Testis (tissue), 3 donors: ENCODE data around the gene LMF2. TPM values are rescaled to one million over a fixed set of nuclear protein-coding genes. Genes with fewer than 3 reads are reported as not detected.
A peak's percentile ranks its signal among the peaks of the same experiment; 100 is the strongest.

Experiments
- DNase-seq: peaks from one replicate; pipeline ENCODE4 v3.0.0-alpha.2; 2019
- H3K27ac ChIP-seq, 2 donors: fragments of 200-600 bp; sonication (generic); one replicate each; pipeline ENCODE4 v1.5.1; 2019
- H3K27me3 ChIP-seq: fragments of 200-600 bp; sonication (generic); one replicate; pipeline ENCODE4 v1.5.1; 2019
- H3K36me3 ChIP-seq: fragments of 200-600 bp; sonication (generic); one replicate; pipeline ENCODE4 v1.5.1; 2017; ENCODE audit warnings: low read depth; ENCODE audit errors: missing control alignments
- H3K4me1 ChIP-seq: fragments of 200-600 bp; sonication (generic); one replicate; pipeline ENCODE4 v1.5.1; 2019
- H3K4me3 ChIP-seq, 2 donors: fragments of 200-600 bp; sonication (generic); one replicate each; pipeline ENCODE4 v1.5.1; 2017 to 2019
- H3K9me3 ChIP-seq: fragments of 200-600 bp; sonication (generic); one replicate; pipeline ENCODE4 v1.5.1; 2017
- POLR2A ChIP-seq: fragments of 450-650 bp; IDR thresholded peaks from one replicate; pipeline ENCODE4 v1.6.1; 2017; ENCODE audit warnings: antibody characterized with exemption, mild to moderate bottlenecking, moderate library complexity
- WGBS, 2 donors: methylation state at CpG; one replicate each; pipeline ENCODE4 v1.1.5; 2018; 5-methylcytosine and 5-hydroxymethylcytosine counted together
- intact Hi-C: fragments of 100-400 bp; cut with DNase I; formaldehyde crosslinking; loops from one replicate; pipeline ENCODE4 v1.15.1; 2023; ENCODE audit warnings: low total_unique reads
- polyA plus RNA-seq: library from polyadenylated mRNA; stranded (reverse); fragments of 350-450 nt; fragmentation: Illumina TruSeq; extraction: RNeasy Lipid Tissue Mini Kit (QIAGEN cat#74804); gene quantifications from one replicate; pipeline ENCODE4 v1.2.3, GENCODE V29; 2014; ENCODE audit warnings: low read depth, low replicate concordance; ENCODE audit not compliant: insufficient read depth
- total RNA-seq, 2 donors: library from RNA; depleted of rRNA; stranded (reverse); fragments of >200 nt; gene quantifications; one replicate each; pipeline ENCODE4 v1.2.3, GENCODE V29; 2016
- TF ChIP-seq, protein P1 (sequence below), 3 experiments: fragments of 450-650 bp in 2 of 3; fragments of 200-600 bp in 1 of 3; sonication (generic) in 1 of 3; IDR thresholded peaks; one replicate each; pipeline ENCODE4 v1.5.1; 2016 to 2019; ENCODE audit warnings: antibody characterized with exemption in 3 of 3, mild to moderate bottlenecking in 2 of 3, moderate library complexity in 1 of 3

LMF2 gene
- total and polyA plus RNA-seq, 3 donors from 2014 or later, result 59.7 to 109 (median 95.4) TPM

DNA sequence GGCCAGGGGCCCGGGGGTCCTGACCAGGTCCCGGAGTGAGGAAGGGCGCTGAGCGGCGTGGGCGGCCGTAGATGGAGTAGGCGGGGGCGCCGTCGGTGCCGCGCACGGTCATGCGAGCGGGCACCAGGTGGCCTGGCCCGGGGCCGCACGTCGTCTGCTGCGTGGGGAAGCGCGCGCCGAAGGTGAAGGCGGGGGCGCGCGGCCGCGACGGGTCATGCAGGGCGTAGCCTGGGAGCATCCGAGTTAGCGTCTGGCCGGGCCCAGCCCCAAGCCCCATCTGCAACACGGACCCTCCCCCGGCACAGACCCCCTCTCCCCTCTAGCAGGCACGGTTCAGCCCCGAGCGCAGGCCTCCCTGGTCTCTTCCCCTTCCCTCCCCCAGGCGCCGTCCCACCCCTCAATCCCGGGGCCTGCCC lies 24.1 kb upstream of the LMF2 start:
- TF ChIP-seq, protein P1, sequence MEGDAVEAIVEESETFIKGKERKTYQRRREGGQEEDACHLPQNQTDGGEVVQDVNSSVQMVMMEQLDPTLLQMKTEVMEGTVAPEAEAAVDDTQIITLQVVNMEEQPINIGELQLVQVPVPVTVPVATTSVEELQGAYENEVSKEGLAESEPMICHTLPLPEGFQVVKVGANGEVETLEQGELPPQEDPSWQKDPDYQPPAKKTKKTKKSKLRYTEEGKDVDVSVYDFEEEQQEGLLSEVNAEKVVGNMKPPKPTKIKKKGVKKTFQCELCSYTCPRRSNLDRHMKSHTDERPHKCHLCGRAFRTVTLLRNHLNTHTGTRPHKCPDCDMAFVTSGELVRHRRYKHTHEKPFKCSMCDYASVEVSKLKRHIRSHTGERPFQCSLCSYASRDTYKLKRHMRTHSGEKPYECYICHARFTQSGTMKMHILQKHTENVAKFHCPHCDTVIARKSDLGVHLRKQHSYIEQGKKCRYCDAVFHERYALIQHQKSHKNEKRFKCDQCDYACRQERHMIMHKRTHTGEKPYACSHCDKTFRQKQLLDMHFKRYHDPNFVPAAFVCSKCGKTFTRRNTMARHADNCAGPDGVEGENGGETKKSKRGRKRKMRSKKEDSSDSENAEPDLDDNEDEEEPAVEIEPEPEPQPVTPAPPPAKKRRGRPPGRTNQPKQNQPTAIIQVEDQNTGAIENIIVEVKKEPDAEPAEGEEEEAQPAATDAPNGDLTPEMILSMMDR (IDR thresholded peaks at IDR 0.05), result no peak
- no peak for TF ChIP-seq POLR2A
- intact Hi-C loops, result no loop called here
- DNase-seq, result no peak
- H3K4me1 ChIP-seq, result peaks cover 18% of the 10 kb centered on the region
- H3K27me3 ChIP-seq, result no peaks in the 10 kb centered on the region
- peak overlapping the region; percentile 42 to 56 for H3K4me3 ChIP-seq
- no peaks in the 10 kb centered on the region for H3K9me3 ChIP-seq
- 0 to 2% methylated on average over 2 to 39 of the region's 44 CpGs for WGBS, 2 donors
- H3K36me3 ChIP-seq, result no peaks in the 10 kb centered on the region
- peak overlapping the region; percentile 49 to 64 for H3K27ac ChIP-seq

DNA sequence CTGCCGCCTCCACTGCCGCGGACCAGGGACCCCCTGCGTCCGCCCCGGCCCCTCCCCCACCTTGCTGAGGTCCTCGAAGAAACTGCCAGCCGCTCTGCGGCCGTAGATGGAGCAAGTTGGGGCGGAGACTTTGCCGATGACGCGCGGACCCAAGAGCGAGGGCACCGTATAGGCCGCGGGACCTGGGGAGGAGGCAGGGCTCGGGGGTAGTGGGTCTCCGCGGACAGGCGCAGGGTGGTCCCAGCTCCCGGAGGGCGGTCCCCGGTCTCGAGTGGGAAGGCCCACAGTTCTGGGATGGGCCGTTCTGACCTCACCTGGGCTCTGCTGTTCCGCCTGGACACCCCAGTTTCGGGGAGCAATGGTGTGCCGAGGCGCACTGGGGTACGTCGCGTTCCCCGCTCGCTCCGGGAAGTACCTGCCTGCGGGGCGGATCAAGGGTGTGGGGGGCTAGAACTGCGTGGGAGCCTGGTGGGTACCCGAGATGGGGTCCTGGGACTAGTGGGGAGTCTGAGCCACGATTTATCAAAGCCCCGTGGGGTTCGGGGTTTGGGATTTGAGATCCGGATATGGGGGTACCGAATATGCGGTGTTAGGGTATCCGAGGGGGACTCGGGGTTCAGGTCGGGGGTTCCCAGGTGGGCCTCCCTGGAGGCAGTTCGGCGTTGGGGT lies 23.5 kb upstream of the LMF2 start:
- H3K4me1 ChIP-seq, result peaks cover 21% of the 10 kb centered on the region
- intact Hi-C loops, result no loop called here

DNA sequence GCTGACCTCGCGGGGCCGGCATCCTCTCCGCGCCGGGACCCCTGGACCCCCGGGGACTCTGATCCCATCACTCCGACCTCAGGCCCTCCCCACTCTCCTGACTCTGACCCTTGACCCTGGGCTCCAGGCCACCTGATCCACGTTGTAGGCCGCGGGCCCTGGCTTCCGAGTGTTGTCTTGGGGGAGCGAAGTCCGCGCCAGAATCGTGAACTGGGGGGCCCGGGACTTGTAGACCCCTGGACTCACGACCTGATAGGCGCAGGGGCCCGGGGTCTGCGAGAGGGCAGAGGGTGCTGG lies 23.0 kb upstream of the LMF2 start:
- intact Hi-C loops, result no loop called here
- H3K36me3 ChIP-seq, result no peaks in the 10 kb centered on the region
- WGBS, 2 donors, result 2% methylated on average over 21 of the region's 21 CpGs; no CpG with 5 or more reads in 1 of the 2 donors
- DNase-seq, result no peak
- H3K9me3 ChIP-seq, result no peaks in the 10 kb centered on the region
- H3K27me3 ChIP-seq, result no peaks in the 10 kb centered on the region
- H3K4me1 ChIP-seq, result peaks cover 21% of the 10 kb centered on the region
- peak overlapping the region; percentile 49 to 64 for H3K27ac ChIP-seq
- TF ChIP-seq, protein P1 (IDR thresholded peaks at IDR 0.05), result no peak
- no peak for TF ChIP-seq POLR2A
- peak overlapping the region; percentile 42 to 56 for H3K4me3 ChIP-seq

More for the DNA sequence above, 23.5 kb upstream of the LMF2 start:
- WGBS, 2 donors, result 5 to 8% methylated on average over 2 to 50 of the region's 53 CpGs
- H3K4me3 ChIP-seq, result peak overlapping the region; percentile 42 to 56
- H3K27me3 ChIP-seq, result no peaks in the 10 kb centered on the region
- peak overlapping the region; percentile 49 to 64 for H3K27ac ChIP-seq
- TF ChIP-seq POLR2A, result no peak
- TF ChIP-seq, protein P1 (IDR thresholded peaks at IDR 0.05), result no peak
- peak; percentile 71 for DNase-seq
- H3K9me3 ChIP-seq, result no peaks in the 10 kb centered on the region
- H3K36me3 ChIP-seq, result no peaks in the 10 kb centered on the region

DNA sequence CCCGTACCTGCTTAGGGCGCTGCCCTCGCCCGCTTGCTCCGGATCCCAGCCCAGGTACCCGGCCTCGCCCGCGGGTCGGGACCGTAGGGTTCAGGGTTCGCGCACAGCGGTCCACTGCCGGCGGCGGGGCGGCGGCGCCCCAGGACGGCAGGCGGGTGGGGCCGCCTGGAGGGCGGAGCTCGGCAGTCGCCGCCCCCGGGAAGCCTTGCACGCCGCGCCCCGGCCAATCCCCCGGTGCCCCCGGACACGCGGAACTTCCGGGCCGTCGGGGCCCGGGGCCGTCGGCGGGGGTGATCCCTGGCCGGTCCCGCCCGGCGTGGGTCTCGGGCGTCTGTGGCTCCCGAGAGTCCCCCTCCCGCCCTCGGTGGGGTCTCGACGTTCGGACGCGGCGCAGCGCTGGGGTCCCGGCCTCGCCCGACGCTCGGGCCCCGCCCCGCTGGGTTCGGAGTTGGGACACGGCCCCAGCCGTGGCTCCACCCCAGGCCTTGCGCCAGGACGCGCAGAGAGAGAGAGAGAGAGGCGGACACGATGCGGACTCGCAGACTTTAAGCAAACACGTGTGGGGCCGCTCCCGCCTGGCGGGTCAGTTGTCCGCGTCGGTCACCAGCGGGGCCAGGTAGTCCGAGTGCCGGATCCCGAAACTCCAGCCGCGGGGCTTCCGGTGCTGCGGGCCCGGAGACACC lies 22.5 kb upstream of the LMF2 start, which contains the start of gene TYMP:
Gene TYMP, minus strand, starts transcription at position 116 of the 683 bp plus-strand sequence. CDS start 303 bp downstream, outside the sequence.
- 0 to 1% methylated on average over 2 to 75 of the region's 92 CpGs for WGBS, 2 donors
- Histone ChIP-seq H3K27ac (peak within 1 kb of the TSS; percentile 49 to 64), H3K36me3 (no peaks in the 10 kb centered on the region), H3K9me3 (no peaks in the 10 kb centered on the region), H3K4me3 (peak within 1 kb of the TSS; percentile 42 to 56), H3K4me1 (peaks cover 21% of the 10 kb centered on the region), H3K27me3 (no peaks in the 10 kb centered on the region)
- no peak for TF ChIP-seq POLR2A
- TF ChIP-seq, protein P1 (IDR thresholded peaks at IDR 0.05), result no peak
- no peak for DNase-seq
- intact Hi-C loops, result no loop called here
